Measurements from ENCODE around the gene RPS2. TPM values are rescaled to one million over a fixed set of nuclear protein-coding genes. Genes with fewer than 3 reads are reported as not detected.
"Not testable (repeated sequence)": the region's sequence is repeated elsewhere in the genome, so short reads cannot be mapped to it uniquely, and the experiment has no call there.

RPS2 gene
- total and polyA plus RNA-seq, 2 donors = 2,266 to 2,485 TPM

- not testable (repeated sequence) for H3K27ac ChIP-seq (ENCODE audit: low read depth in 1 of 2, low read length in 1 of 2); DNase-seq (ENCODE audit: low read depth in 6 of 9, low spot score in 9 of 9); H3K4me3 ChIP-seq (ENCODE audit: low read length in 2 of 2); H3K9me3 ChIP-seq (ENCODE audit: control insufficient read depth in 2 of 2, insufficient read depth in 1 of 2, low read length in 1 of 2)
- Histone ChIP-seq H3K27me3 (ENCODE audit: control insufficient read depth in 2 of 2, insufficient read depth in 1 of 2, low read length in 1 of 2) (peaks cover 2 to 19% of the 10 kb centered on the region in 2 donors), H3K4me1 (ENCODE audit: control insufficient read depth in 2 of 2, insufficient read depth in 2 of 2, low read length in 2 of 2) (peaks cover 9 to 24% of the 10 kb centered on the region in 2 donors), H3K36me3 (ENCODE audit: control insufficient read depth in 2 of 2, insufficient read depth in 2 of 2, low read length in 1 of 2) (peaks cover 14 to 22% of the 10 kb centered on the region in 2 donors)
- WGBS = 95% methylated on average over 22 of the region's 22 CpGs
Measured at GRCh38 chr16:1957434-1958142, 7.0 kb downstream of the RPS2 start.

- DNase-seq (ENCODE audit: low read depth in 6 of 9, low spot score in 9 of 9) = no peak
- H3K9me3 ChIP-seq (ENCODE audit: control insufficient read depth in 2 of 2, insufficient read depth in 1 of 2, low read length in 1 of 2) = peaks cover 0 to 1% of the 10 kb centered on the region in 2 donors
- H3K27ac ChIP-seq (ENCODE audit: low read depth in 1 of 2, low read length in 1 of 2) = no peak overlapping the region
- H3K4me1 ChIP-seq (ENCODE audit: control insufficient read depth in 2 of 2, insufficient read depth in 2 of 2, low read length in 2 of 2) = peaks cover 0 to 1% of the 10 kb centered on the region in 2 donors
- WGBS = 94% methylated on average over 22 of the region's 22 CpGs
- H3K27me3 ChIP-seq (ENCODE audit: control insufficient read depth in 2 of 2, insufficient read depth in 1 of 2, low read length in 1 of 2) = peaks cover 1 to 17% of the 10 kb centered on the region in 2 donors
- H3K4me3 ChIP-seq (ENCODE audit: low read length in 2 of 2) = no peak overlapping the region
- H3K36me3 ChIP-seq (ENCODE audit: control insufficient read depth in 2 of 2, insufficient read depth in 2 of 2, low read length in 1 of 2) = no peaks in the 10 kb centered on the region
Measured at GRCh38 chr16:1953734-1954133, 10.9 kb downstream of the RPS2 start.

DNA sequence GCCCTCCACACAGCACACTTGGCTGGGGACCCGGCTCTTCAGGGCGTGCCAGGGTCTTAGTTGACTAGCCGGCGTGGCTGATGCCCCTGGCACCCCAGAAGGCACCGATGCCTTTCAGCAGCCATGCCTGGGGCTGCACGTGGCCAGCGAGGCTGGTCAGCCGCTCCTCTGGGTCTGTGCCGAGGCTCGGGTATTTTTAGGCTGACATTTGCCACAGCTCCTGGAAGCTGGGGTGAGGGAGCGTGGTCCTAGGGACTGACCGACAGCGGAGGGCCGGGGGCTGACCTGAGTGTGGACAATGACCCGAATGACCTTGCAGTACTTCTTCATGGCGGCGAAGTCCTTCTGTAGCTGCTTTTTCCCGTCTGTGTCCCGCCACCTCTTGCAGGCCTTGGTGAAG lies 14.1 kb downstream of the RPS2 start:
- Histone ChIP-seq H3K27me3 (ENCODE audit: control insufficient read depth in 2 of 2, insufficient read depth in 1 of 2, low read length in 1 of 2) (peaks cover 0 to 8% of the 10 kb centered on the region in 2 donors), H3K4me3 (ENCODE audit: low read length in 2 of 2) (no peak overlapping the region), H3K36me3 (ENCODE audit: control insufficient read depth in 2 of 2, insufficient read depth in 2 of 2, low read length in 1 of 2) (no peaks in the 10 kb centered on the region), H3K9me3 (ENCODE audit: control insufficient read depth in 2 of 2, insufficient read depth in 1 of 2, low read length in 1 of 2) (no peaks in the 10 kb centered on the region), H3K27ac (ENCODE audit: low read depth in 1 of 2, low read length in 1 of 2) (no peak overlapping the region), H3K4me1 (ENCODE audit: control insufficient read depth in 2 of 2, insufficient read depth in 2 of 2, low read length in 2 of 2) (no peaks in the 10 kb centered on the region)
- WGBS = 95% methylated on average over 19 of the region's 19 CpGs
- DNase-seq (ENCODE audit: low read depth in 6 of 9, low spot score in 9 of 9) = no peak

DNA sequence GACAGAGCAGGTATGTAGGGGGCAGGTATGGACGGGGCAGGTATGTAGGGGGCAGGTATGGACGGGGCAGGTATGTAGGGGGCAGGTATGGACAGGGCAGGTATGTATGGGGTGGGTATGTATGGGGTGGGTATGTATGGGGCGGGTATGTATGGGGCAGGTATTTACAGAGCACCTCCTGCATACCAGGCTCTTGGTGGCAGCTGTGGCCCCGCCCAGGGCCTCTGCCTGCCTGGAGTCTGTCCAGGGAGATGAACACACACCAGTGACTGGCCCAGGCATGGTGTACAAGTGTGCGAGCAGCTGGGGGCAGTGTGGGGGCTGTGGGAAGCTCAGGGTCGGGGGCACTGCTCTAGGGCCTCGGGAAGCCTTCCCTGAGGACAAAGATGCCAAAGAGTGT lies 14.6 kb downstream of the RPS2 start:
- no peak overlapping the region for H3K4me3 ChIP-seq (ENCODE audit: low read length in 2 of 2)
- no peak overlapping the region for H3K27ac ChIP-seq (ENCODE audit: low read depth in 1 of 2, low read length in 1 of 2)
- DNase-seq (ENCODE audit: low read depth in 6 of 9, low spot score in 9 of 9) = no peak
- no peaks in the 10 kb centered on the region for H3K9me3 ChIP-seq (ENCODE audit: control insufficient read depth in 2 of 2, insufficient read depth in 1 of 2, low read length in 1 of 2)
- H3K27me3 ChIP-seq (ENCODE audit: control insufficient read depth in 2 of 2, insufficient read depth in 1 of 2, low read length in 1 of 2) = peaks cover 0 to 8% of the 10 kb centered on the region in 2 donors
- WGBS = 93% methylated on average over 7 of the region's 7 CpGs
- no peaks in the 10 kb centered on the region for H3K36me3 ChIP-seq (ENCODE audit: control insufficient read depth in 2 of 2, insufficient read depth in 2 of 2, low read length in 1 of 2)
- no peaks in the 10 kb centered on the region for H3K4me1 ChIP-seq (ENCODE audit: control insufficient read depth in 2 of 2, insufficient read depth in 2 of 2, low read length in 2 of 2)

- H3K9me3 ChIP-seq (ENCODE audit: control insufficient read depth in 2 of 2, insufficient read depth in 1 of 2, low read length in 1 of 2) = no peaks in the 10 kb centered on the region
- WGBS = 98% methylated on average over 11 of the region's 11 CpGs
- H3K36me3 ChIP-seq (ENCODE audit: control insufficient read depth in 2 of 2, insufficient read depth in 2 of 2, low read length in 1 of 2) = no peaks in the 10 kb centered on the region
- no peaks in the 10 kb centered on the region for H3K4me1 ChIP-seq (ENCODE audit: control insufficient read depth in 2 of 2, insufficient read depth in 2 of 2, low read length in 2 of 2)
- no peak overlapping the region for H3K4me3 ChIP-seq (ENCODE audit: low read length in 2 of 2)
- no peak for DNase-seq (ENCODE audit: low read depth in 6 of 9, low spot score in 9 of 9)
- H3K27ac ChIP-seq (ENCODE audit: low read depth in 1 of 2, low read length in 1 of 2) = no peak overlapping the region
- peaks cover 0 to 6% of the 10 kb centered on the region in 2 donors for H3K27me3 ChIP-seq (ENCODE audit: control insufficient read depth in 2 of 2, insufficient read depth in 1 of 2, low read length in 1 of 2)
Measured at GRCh38 chr16:1949507-1949906, 15.1 kb downstream of the RPS2 start.

GRCh38 chr16:1947369-1947670 lies 17.3 kb downstream of the RPS2 start:
- WGBS = 95% methylated on average over 9 of the region's 9 CpGs
- no peak for DNase-seq (ENCODE audit: low read depth in 6 of 9, low spot score in 9 of 9)

DNA sequence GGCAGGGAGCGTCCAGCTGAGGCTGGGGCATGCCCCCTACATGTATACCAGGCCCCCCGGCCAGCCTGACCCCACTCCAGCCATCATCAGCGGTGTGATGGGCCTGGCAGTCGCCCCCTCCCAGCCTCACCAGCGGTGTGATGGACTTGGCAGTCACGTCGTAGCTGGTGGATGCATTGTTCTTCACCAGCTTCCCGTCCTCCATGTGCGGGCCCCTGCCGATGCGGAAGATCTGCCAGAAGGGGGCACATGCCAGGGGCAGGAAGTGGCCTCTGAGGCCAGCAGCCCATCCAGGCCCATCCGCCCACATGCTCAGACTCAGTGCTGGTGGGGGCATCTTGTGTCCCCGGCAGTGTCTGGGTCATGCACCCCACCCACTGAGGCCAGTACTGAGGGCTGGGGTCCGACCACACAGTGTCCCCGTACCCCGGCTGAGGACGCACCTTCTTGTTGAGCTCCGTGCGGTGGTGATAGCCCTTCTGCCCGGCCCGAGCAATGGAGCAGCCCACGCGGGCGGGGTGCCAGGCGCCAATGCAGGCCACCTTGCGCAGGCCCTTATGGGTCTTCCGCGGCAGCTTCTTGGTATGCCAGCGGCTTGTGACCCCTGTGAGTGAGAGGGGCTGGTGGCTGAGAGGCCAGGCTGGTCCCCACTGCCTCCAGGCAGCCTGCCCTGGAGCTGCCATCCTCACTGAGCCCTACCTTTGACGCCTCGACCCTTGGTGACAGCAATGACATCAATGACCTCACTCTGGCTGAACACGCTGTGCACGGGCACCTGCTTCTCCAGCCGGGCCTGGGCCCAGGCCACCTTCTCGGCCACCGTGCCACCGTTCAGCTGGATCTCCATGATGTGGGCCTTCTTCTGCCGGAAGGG lies 17.9 kb downstream of the RPS2 start:
- Histone ChIP-seq H3K27ac (ENCODE audit: low read depth in 1 of 2, low read length in 1 of 2) (no peak overlapping the region), H3K4me3 (ENCODE audit: low read length in 2 of 2) (no peak overlapping the region), H3K36me3 (ENCODE audit: control insufficient read depth in 2 of 2, insufficient read depth in 2 of 2, low read length in 1 of 2) (no peaks in the 10 kb centered on the region), H3K4me1 (ENCODE audit: control insufficient read depth in 2 of 2, insufficient read depth in 2 of 2, low read length in 2 of 2) (peaks cover 8 to 15% of the 10 kb centered on the region in 2 donors), H3K9me3 (ENCODE audit: control insufficient read depth in 2 of 2, insufficient read depth in 1 of 2, low read length in 1 of 2) (no peaks in the 10 kb centered on the region), H3K27me3 (ENCODE audit: control insufficient read depth in 2 of 2, insufficient read depth in 1 of 2, low read length in 1 of 2) (peaks cover 0 to 7% of the 10 kb centered on the region in 2 donors)
- 95% methylated on average over 38 of the region's 38 CpGs for WGBS
- DNase-seq (ENCODE audit: low read depth in 6 of 9, low spot score in 9 of 9) = no peak

More at GRCh38 chr16:1947369-1947670, 17.3 kb downstream of the RPS2 start:
- Histone ChIP-seq H3K36me3 (ENCODE audit: control insufficient read depth in 2 of 2, insufficient read depth in 2 of 2, low read length in 1 of 2) (no peaks in the 10 kb centered on the region), H3K4me1 (ENCODE audit: control insufficient read depth in 2 of 2, insufficient read depth in 2 of 2, low read length in 2 of 2) (peaks cover 3 to 9% of the 10 kb centered on the region in 2 donors), H3K4me3 (ENCODE audit: low read length in 2 of 2) (no peak overlapping the region), H3K27me3 (ENCODE audit: control insufficient read depth in 2 of 2, insufficient read depth in 1 of 2, low read length in 1 of 2) (peaks cover 0 to 4% of the 10 kb centered on the region in 2 donors), H3K27ac (ENCODE audit: low read depth in 1 of 2, low read length in 1 of 2) (no peak overlapping the region), H3K9me3 (ENCODE audit: control insufficient read depth in 2 of 2, insufficient read depth in 1 of 2, low read length in 1 of 2) (no peaks in the 10 kb centered on the region)

- 93% methylated on average over 19 of the region's 19 CpGs for WGBS
- Histone ChIP-seq H3K36me3 (ENCODE audit: control insufficient read depth in 2 of 2, insufficient read depth in 2 of 2, low read length in 1 of 2) (peaks cover 0 to 4% of the 10 kb centered on the region in 2 donors), H3K4me1 (ENCODE audit: control insufficient read depth in 2 of 2, insufficient read depth in 2 of 2, low read length in 2 of 2) (peaks cover 8 to 21% of the 10 kb centered on the region in 2 donors), H3K9me3 (ENCODE audit: control insufficient read depth in 2 of 2, insufficient read depth in 1 of 2, low read length in 1 of 2) (no peaks in the 10 kb centered on the region), H3K4me3 (ENCODE audit: low read length in 2 of 2) (no peak overlapping the region), H3K27me3 (ENCODE audit: control insufficient read depth in 2 of 2, insufficient read depth in 1 of 2, low read length in 1 of 2) (peaks cover 0 to 7% of the 10 kb centered on the region in 2 donors), H3K27ac (ENCODE audit: low read depth in 1 of 2, low read length in 1 of 2) (no peak overlapping the region)
- DNase-seq (ENCODE audit: low read depth in 6 of 9, low spot score in 9 of 9) = no peak
Measured at GRCh38 chr16:1945559-1946391, 18.9 kb downstream of the RPS2 start.
